GM12878 (cell line): ENCODE data around the gene CRYAA. TPM values are rescaled to one million over a fixed set of nuclear protein-coding genes. Genes with fewer than 3 reads are reported as not detected.

Experiments used
- ATAC-seq: fragments of 200-7000 bp; cut with Tn5 transposase; 3 replicates; pipeline ENCODE4 v1.9.1; 2020; ENCODE audit warnings: mild to moderate bottlenecking, moderate library complexity
- BruUV-seq: library from RNA; stranded (reverse); fragments of 400-500 nt; replicated peaks from 2 replicates; lab custom pipeline; 2021; lab: Mats Ljungman, UMichigan
- CTCF ChIA-PET: fragments of 300-600 bp; sonication (Branson Sonifier 250); formaldehyde crosslinking; extraction: SDS; loops from one replicate; lab custom pipeline; 2021; ENCODE audit warnings: inconsistent platforms; lab: Yijun Ruan, JAX
- POLR2A ChIA-PET: fragments of 350-600 bp; formaldehyde crosslinking; extraction: SDS; loops from one replicate; lab custom pipeline; 2021; ENCODE audit warnings: inconsistent platforms; lab: Charles Lee
- RAD21 ChIA-PET: fragments of 300-600 bp; sonication (Branson Sonifier 250); formaldehyde crosslinking; loops from one replicate; lab custom pipeline; 2023; ENCODE audit warnings: antibody characterized with exemption; ENCODE audit not compliant: unreplicated experiment; lab: Charles Lee
- SMC1A ChIA-PET: fragments of 300-600 bp; sonication (Branson Sonifier 250); formaldehyde crosslinking; loops from one replicate; lab custom pipeline; 2023; ENCODE audit not compliant: unreplicated experiment, uncharacterized antibody; lab: Charles Lee
- DNase-seq: peaks from one replicate; pipeline ENCODE4 v3.0.0-alpha.2; 2011; ENCODE audit warnings: low read depth, low spot score
- FAIRE-seq: peaks from 3 replicates; lab custom pipeline; 2011; peaks lifted over from hg19 to GRCh38; lab: Jason Lieb, UNC
- H2AFZ ChIP-seq: 2 replicates; pipeline ENCODE4 v1.6.0; 2011; ENCODE audit warnings: low read depth, low read length, control low read depth; ENCODE audit not compliant: control insufficient read depth
- H3K27ac ChIP-seq: 2 replicates; pipeline ENCODE4 v1.5.1; 2011; ENCODE audit warnings: control low read depth; ENCODE audit not compliant: control insufficient read depth, insufficient read depth
- H3K27me3 ChIP-seq, 2 experiments: replicated peaks in 1 of 2; 2 replicates each; pipeline versions ENCODE4 v1.6.0 to v1.6.1; 2011; ENCODE audit warnings: low read length in 1 of 2; ENCODE audit not compliant: control insufficient read depth in 2 of 2, insufficient read depth in 2 of 2
- H3K36me3 ChIP-seq, 2 experiments: 2 replicates each; pipeline ENCODE4 v1.5.1; 2011; ENCODE audit warnings: low read length in 1 of 2; ENCODE audit not compliant: control insufficient read depth in 2 of 2, insufficient read depth in 2 of 2
- H3K4me1 ChIP-seq: 2 replicates; pipeline ENCODE4 v1.6.1; 2011; ENCODE audit warnings: mild to moderate bottlenecking, low read length, moderate library complexity, mixed read lengths; ENCODE audit not compliant: control insufficient read depth, insufficient read depth
- H3K4me2 ChIP-seq: 2 replicates; pipeline ENCODE4 v1.6.0; 2011; ENCODE audit warnings: control low read depth; ENCODE audit not compliant: control insufficient read depth, insufficient read depth
- H3K4me3 ChIP-seq: fragments of 200-600 bp; sonication (generic); 2 replicates; pipeline ENCODE4 v1.5.1; 2016
- H3K79me2 ChIP-seq: 2 replicates; pipeline ENCODE4 v1.6.0; 2011; ENCODE audit warnings: low read length; ENCODE audit not compliant: control insufficient read depth, insufficient read depth
- H3K9ac ChIP-seq: 2 replicates; pipeline ENCODE4 v1.8.0; 2011; ENCODE audit warnings: low read length, control low read depth, mixed read lengths; ENCODE audit not compliant: control insufficient read depth, insufficient read depth
- H3K9me3 ChIP-seq: replicated peaks from 3 replicates; pipeline ENCODE4 v1.5.1; 2011; ENCODE audit warnings: mild to moderate bottlenecking, low read length; ENCODE audit not compliant: control insufficient read depth, insufficient read depth
- H4K20me1 ChIP-seq: 2 replicates; pipeline ENCODE4 v1.6.0; 2011; ENCODE audit not compliant: control insufficient read depth, insufficient read depth
- ASH2L ChIP-seq: fragments of 300-600, 200-600 bp; sonication (generic); IDR thresholded peaks from 2 replicates; pipeline ENCODE4 v1.6.1; 2017; ENCODE audit warnings: low read depth, mild to moderate bottlenecking, borderline replicate concordance
- FOS ChIP-seq: IDR thresholded peaks from 3 replicates; pipeline ENCODE4 v1.6.1; 2011; ENCODE audit warnings: borderline replicate concordance; ENCODE audit not compliant: insufficient read length; ENCODE audit errors: extremely low read depth
- HSF1 ChIP-seq: fragments of 150-350 bp; IDR thresholded peaks from 2 replicates; pipeline ENCODE4 v1.6.1; 2014; ENCODE audit warnings: mild to moderate bottlenecking, low read depth, low read length
- NKRF ChIP-seq: fragments of 450-650 bp; conservative IDR thresholded peaks from 2 replicates; pipeline ENCODE4 v1.6.1; 2017; ENCODE audit warnings: mild to moderate bottlenecking, moderate library complexity
- POU2F2 ChIP-seq: IDR thresholded peaks from 3 replicates; pipeline ENCODE4 v1.6.1; 2011; ENCODE audit warnings: low read depth, mild to moderate bottlenecking, low read length, borderline replicate concordance
- ZBTB4 ChIP-seq: fragments of 450-650 bp; formaldehyde crosslinking; IDR thresholded peaks from 2 replicates; pipeline ENCODE4 v1.4.0; 2022; ENCODE audit warnings: mild to moderate bottlenecking, moderate library complexity
- WGBS: methylation state at CpG from one replicate; pipeline ENCODE4 v1.1.6; 2016; ENCODE audit warnings: low lambda C conversion rate; ENCODE audit not compliant: insufficient replicate concordance, insufficient coverage; ENCODE audit errors: missing lambda C conversion rate; 5-methylcytosine and 5-hydroxymethylcytosine counted together
- in situ Hi-C: fragments of 300-500 bp; cut with MboI; formaldehyde crosslinking; loops from 9 replicates; pipeline ENCODE4 v1.14.3; 2018; ENCODE audit warnings: mixed read lengths
- intact Hi-C: fragments of 100-400 bp; cut with micrococcal nuclease; formaldehyde crosslinking; loops from one replicate; pipeline ENCODE4 v1.14.2; 2022; ENCODE audit not compliant: unreplicated experiment
- polyA plus RNA-seq, 11 experiments: library from polyadenylated mRNA; depleted of rRNA in 4 of 11; unstranded in 6 of 11; stranded (reverse) in 5 of 11; fragments of >200 nt; fragmentation: Nextera tagmentation in 4 of 11; fragmentation: Illumina TruSeq in 1 of 11; extraction: Ambion mirVana in 4 of 11; extraction: Trizol in 1 of 11; gene quantifications; 1 replicate in 1 of 11; 2 replicates in 10 of 11; pipeline versions ENCODE4 v1.2.1 to v1.2.3, GENCODE V29; 2011 to 2016; ENCODE audit warnings: inconsistent platforms in 2 of 11, missing spikeins in 2 of 11, low read depth in 1 of 11
- total RNA-seq, 4 experiments: library from RNA; depleted of rRNA in 3 of 4; stranded (reverse); fragments of >200 nt in 3 of 4; fragmentation: Illumina TruSeq in 1 of 4; extraction: Trizol in 1 of 4; gene quantifications; 2 replicates each; pipeline versions ENCODE4 v1.2.1 to v1.2.3, GENCODE V29; 2013 to 2021

CRYAA gene
- total and polyA plus RNA-seq, 10 of the 15 experiments (the other 5 are each of a cell fraction or from before 2014, with no cell fraction given) = not detected

- TF ChIP-seq FOS (no peak), ASH2L (no peak), ZBTB4 (no peak)
These were observed 19.9 kb downstream of the CRYAA start (continued) for GRCh38 chr21:43188592-43189210.

GRCh38 chr21:43189936-43190335, 21.1 kb downstream of the CRYAA start:
- in situ Hi-C loops (no loop called here), intact Hi-C loops (no loop called here)

More at GRCh38 chr21:43189936-43190335, 21.1 kb downstream of the CRYAA start:
- H3K27ac ChIP-seq = no peak overlapping the region
- no peaks in the 10 kb centered on the region for H3K9me3 ChIP-seq
- no peaks in the 10 kb centered on the region for H4K20me1 ChIP-seq
- no peak overlapping the region for H3K4me2 ChIP-seq
- RAD21 ChIA-PET = no interaction called here
- CTCF ChIA-PET = interaction anchor here (0.6 kb wide), 1 partner anchor 15 kb away, joined by 3 read pairs; no protein-coding TSS in a partner anchor
- H3K36me3 ChIP-seq = no peaks in the 10 kb centered on the region
- no peaks in the 10 kb centered on the region for H3K79me2 ChIP-seq
- no peaks in the 10 kb centered on the region; a peak in 1 of 4 replicates for H3K27me3 ChIP-seq
- ATAC-seq = no peak
- no TSS peak for BruUV-seq
- SMC1A ChIA-PET = no interaction called here
- H3K4me3 ChIP-seq = no peak overlapping the region
- WGBS = 79% methylated on average over 6 of the region's 6 CpGs
- FAIRE-seq = no peak
- H3K4me1 ChIP-seq = peaks cover 14% of the 10 kb centered on the region
- no peak for TF ChIP-seq HSF1
- no peak for TF ChIP-seq POU2F2
- no peak for TF ChIP-seq NKRF
- POLR2A ChIA-PET = no interaction called here
- no peak overlapping the region for H3K9ac ChIP-seq
- DNase-seq = no peak
- H2AFZ ChIP-seq = no peak overlapping the region
